ENCODE measurements around the gene ANKRD35.
"Not testable (repeated sequence)": the region's sequence is repeated elsewhere in the genome, so short reads cannot be mapped to it uniquely, and the experiment has no call there.

ANKRD35 gene, protein sequence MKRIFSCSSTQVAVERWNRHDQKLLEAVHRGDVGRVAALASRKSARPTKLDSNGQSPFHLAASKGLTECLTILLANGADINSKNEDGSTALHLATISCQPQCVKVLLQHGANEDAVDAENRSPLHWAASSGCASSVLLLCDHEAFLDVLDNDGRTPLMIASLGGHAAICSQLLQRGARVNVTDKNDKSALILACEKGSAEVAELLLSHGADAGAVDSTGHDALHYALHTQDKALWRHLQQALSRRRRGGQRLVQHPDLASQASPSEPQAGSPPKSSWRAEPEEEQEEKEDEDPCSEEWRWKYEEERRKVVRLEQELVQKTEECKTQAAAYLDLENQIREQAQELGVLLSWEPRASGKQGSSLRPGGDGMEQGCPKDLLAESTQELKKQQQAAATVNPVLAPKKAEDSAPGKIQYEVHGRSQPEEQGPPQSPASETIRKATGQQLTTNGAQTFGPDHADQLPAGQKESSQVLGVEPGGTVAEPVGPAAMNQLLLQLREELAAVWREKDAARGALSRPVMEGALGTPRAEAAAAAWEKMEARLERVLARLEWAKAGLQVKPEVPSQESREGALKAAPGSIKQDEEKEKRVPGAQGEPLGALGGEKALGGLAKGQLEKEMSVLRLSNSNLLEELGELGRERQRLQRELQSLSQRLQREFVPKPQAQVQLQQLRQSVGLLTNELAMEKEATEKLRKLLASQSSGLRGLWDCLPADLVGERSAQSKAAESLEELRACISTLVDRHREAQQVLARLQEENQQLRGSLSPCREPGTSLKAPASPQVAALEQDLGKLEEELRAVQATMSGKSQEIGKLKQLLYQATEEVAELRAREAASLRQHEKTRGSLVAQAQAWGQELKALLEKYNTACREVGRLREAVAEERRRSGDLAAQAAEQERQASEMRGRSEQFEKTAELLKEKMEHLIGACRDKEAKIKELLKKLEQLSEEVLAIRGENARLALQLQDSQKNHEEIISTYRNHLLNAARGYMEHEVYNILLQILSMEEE

DNA sequence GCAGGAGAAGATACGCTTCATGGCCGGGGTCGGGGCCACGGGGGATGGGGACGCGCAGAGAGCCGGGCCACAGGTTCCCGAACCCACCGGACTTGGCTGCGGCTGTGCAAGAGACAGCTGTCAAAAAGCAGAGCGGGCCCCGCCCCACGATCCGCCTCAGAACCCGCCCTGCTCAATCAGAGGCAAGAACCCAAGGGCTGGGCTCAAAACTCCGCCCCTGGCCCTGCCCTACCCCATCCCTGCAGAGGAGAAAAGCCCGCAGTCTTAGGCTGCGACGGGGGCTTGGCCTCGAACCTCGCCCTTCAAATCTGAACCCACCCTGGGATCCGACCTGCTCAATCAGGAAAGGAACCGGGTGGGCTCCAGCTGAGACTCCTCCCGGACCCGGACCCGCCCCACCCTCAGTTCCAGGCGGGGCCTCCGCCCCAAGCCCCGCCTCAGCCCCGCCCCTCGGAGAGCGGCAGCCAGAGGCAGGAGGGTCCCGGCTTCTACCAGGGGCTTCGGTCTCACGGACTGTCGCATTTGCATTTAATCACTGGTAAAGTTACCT, at the start of gene ANKRD35:
TSS of gene ANKRD35 (minus strand) at position 129 of the 550 bp plus-strand sequence. CDS start at position 21, 108 bp downstream.
- TF ChIP-seq, protein P1, sequence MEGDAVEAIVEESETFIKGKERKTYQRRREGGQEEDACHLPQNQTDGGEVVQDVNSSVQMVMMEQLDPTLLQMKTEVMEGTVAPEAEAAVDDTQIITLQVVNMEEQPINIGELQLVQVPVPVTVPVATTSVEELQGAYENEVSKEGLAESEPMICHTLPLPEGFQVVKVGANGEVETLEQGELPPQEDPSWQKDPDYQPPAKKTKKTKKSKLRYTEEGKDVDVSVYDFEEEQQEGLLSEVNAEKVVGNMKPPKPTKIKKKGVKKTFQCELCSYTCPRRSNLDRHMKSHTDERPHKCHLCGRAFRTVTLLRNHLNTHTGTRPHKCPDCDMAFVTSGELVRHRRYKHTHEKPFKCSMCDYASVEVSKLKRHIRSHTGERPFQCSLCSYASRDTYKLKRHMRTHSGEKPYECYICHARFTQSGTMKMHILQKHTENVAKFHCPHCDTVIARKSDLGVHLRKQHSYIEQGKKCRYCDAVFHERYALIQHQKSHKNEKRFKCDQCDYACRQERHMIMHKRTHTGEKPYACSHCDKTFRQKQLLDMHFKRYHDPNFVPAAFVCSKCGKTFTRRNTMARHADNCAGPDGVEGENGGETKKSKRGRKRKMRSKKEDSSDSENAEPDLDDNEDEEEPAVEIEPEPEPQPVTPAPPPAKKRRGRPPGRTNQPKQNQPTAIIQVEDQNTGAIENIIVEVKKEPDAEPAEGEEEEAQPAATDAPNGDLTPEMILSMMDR (IDR thresholded peaks at IDR 0.05; ENCODE audit: insufficient read depth, low read depth, low read length, missing control alignments): no peak
- peak within 1 kb of the TSS; percentile 64 for H3K4me3 ChIP-seq (ENCODE audit: low read length)
- peak; percentile 79 for DNase-seq (ENCODE audit: low read depth)

DNA sequence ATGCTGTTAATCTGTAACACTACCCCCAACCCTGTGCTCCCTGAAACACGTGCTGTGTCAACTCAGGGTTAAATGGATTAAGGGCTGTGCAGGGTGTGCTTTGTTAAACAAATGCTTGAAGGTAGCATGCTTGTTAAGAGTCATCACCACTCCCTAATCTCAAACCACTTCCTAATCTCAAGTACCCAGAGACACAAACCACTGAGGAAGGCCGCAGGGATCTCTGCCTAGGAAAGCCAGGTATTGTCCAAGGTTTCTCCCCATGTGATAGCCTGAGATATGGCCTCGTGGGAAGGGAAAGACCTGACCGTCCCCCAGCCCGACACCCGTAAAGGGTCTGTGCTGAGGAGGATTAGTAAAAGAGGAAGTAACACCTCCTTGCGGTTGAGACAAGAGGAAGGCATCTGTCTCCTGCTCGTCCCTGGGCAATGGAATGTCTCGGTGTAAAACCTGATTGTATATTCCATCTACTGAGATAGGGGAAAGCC, 46.9 kb upstream of the ANKRD35 start:
- not testable (repeated sequence) for DNase-seq (ENCODE audit: low read depth); H3K4me3 ChIP-seq (ENCODE audit: low read length)

DNA sequence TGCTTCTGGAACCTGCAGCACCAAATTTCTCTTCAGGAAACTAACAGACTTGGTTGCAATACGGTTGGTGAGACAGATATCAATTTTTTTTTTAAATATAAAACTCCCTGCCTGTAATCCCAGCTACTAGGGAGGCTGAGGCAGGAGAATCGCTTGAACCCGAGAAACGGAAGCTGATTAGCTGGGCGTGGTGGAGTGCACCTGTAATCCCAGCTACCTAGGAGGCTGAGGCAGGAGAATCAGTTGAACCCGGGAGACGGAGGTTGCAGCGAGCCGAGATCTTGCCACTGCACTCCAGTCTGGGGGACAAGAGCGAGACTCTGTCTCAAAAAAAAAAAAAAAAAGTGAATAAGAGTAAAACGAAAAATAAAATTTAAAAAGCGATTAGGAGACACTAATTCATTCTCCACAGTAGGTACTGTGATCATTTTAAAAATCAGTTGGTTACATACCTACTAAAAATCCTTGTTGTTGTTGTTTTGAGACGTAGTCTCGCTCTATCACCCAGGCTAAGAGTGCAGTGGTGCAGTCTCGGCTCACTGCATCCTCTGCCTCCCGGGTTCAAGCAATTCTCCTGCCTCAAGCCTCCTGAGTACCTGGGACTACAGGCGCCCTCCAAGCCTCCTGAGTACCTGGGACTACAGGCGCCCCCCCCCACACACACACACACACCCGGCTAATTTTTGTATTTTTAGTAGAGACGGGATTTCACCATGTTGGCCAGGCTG, 42.4 kb upstream of the ANKRD35 start:
- DNase-seq (ENCODE audit: low read depth): no peak
- TF ChIP-seq, protein P1 (IDR thresholded peaks at IDR 0.05; ENCODE audit: insufficient read depth, low read depth, low read length, missing control alignments): no peak
- H3K4me3 ChIP-seq (ENCODE audit: low read length): peak overlapping the region; percentile 91

DNA sequence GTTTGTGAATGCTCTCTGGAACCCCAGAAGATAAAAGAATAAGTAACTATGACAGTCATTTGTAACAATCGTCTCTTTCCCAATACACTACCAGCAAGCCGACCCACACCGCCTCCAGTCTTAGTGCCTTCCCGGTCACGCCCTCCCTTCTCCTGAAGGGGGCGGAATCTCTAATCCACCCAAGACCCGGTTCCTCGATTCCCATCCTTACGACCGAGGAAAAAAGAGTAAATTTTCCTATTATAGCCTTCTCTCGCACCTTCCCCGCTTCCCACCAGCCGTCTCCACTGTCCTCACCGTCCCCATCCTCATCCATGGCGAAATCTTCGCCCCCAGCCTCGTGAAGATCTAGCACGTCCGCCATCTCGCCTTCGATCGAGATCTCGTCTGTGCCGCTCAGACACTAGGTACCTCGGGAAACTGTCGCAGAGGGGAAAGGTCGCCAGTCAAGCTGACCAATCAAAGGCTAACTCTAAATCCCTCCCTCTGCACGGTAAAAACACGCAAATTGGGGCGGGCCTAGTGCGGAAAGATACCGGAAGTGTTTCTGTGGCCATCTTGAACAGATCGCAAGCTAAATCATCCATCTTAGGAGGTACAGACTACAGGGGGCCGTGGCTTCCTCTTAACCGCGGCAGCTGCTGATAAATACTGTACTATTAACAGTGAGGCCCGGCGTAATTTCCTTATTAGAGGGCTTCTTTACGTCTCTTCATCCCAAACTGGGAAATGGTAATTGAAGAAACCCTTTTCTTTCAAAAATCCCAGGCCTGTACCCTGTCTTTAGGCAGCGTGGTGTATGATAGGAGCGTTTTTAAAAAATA, 41.6 kb upstream of the ANKRD35 start, which contains the start of gene RBM8A:
TSS of gene RBM8A (minus strand) at position 422 of the 824 bp plus-strand sequence. CDS start at position 364, 58 bp downstream.
- peak within 1 kb of the TSS; percentile 91 for H3K4me3 ChIP-seq (ENCODE audit: low read length)
- peak; percentile 99 for DNase-seq (ENCODE audit: low read depth)
- TF ChIP-seq, protein P1 (IDR thresholded peaks at IDR 0.05; ENCODE audit: insufficient read depth, low read depth, low read length, missing control alignments): peak; percentile 66

DNA sequence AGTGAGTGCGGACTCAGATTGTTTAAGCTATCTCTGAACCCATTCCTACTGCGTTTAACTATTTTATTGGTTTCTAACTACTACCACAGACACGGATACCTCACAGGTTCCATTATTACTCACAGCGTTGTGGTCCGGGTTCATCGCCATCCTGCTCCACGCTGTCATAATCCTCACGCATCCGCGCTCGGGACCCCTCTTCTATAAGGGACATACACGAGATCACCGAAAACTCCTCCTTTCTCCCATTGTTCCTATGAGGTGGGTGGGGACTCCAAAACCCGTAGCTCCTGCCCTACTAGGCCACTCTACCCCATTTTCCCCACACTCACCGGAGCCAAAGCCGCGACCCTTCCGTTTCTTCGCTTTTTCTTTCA, 41.0 kb upstream of the ANKRD35 start:
- TF ChIP-seq, protein P1 (IDR thresholded peaks at IDR 0.05; ENCODE audit: insufficient read depth, low read depth, low read length, missing control alignments): no peak
- no peak for DNase-seq (ENCODE audit: low read depth)
- peak overlapping the region; percentile 91 for H3K4me3 ChIP-seq (ENCODE audit: low read length)

DNA sequence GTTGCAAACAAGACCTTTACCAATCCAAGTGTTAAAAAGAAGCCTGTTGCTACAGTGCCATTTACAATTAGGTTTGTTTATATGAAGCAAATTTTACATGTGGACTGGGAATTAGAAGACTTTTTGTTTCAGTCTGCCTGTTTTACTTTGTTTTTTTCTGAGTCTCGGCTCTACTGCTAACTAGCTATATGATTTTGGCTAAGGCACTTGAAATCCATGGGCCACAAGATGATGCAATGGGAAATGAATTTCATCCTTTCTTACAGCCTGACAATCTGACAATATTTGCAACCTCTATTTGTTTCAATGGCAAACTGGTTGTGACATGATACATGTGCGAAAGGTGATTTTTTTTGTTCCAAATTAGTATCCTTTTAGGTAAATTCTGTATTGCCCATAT, 36.6 kb upstream of the ANKRD35 start:
- TF ChIP-seq, protein P1 (IDR thresholded peaks at IDR 0.05; ENCODE audit: insufficient read depth, low read depth, low read length, missing control alignments): no peak
- H3K4me3 ChIP-seq (ENCODE audit: low read length): no peak overlapping the region
- no peak for DNase-seq (ENCODE audit: low read depth)

DNA sequence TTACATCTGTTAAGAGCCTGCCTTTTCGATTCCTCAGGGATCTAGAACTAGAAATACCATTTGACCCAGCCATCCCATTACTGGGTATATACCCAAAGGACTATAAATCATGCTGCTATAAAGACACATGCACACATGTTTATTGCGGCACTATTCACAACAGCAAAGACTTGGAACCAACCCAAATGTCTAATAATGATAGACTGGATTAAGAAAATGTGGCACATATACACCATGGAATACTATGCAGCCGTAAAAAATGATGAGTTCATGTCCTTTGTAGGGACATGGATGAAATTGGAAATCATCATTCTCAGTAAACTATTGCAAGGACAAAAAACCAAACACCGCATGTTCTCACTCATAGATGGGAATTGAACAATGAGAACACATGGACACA, 34.6 kb upstream of the ANKRD35 start:
- DNase-seq (ENCODE audit: low read depth); H3K4me3 ChIP-seq (ENCODE audit: low read length): not testable (repeated sequence)

Data from epithelial cell of esophagus (primary cell).